Neural progenitor cell (in vitro differentiated cells): ENCODE data around the gene EHF.

ENCODE experiments used
- CTCF ChIP-seq: fragments of 200-600 bp; sonication (generic); IDR thresholded peaks from 2 replicates; pipeline ENCODE4 v1.5.1; 2017; ENCODE audit warnings: antibody characterized with exemption, mild to moderate bottlenecking
- EZH2 ChIP-seq: fragments of 200-600 bp; sonication (generic); IDR thresholded peaks from 2 replicates; pipeline ENCODE4 v1.6.1; 2017; ENCODE audit warnings: antibody characterized with exemption, mild to moderate bottlenecking, moderate library complexity
- EZH2phosphoT487 ChIP-seq: fragments of 200-600 bp; sonication (generic); IDR thresholded peaks from 2 replicates; pipeline ENCODE4 v1.6.1; 2017; ENCODE audit warnings: antibody characterized with exemption

- TF ChIP-seq CTCF = no peak
- TF ChIP-seq EZH2 = no peak
- TF ChIP-seq EZH2phosphoT487 = no peak
Observed at GRCh38 chr11:34649597-34649996, 28.7 kb downstream of the EHF start.
